C4-2B (cell line): ENCODE data around the gene C2orf74.

Experiments
- CTCF ChIP-seq: fragments of 450-650 bp; conservative IDR thresholded peaks from 2 replicates; pipeline ENCODE4 v1.5.1; 2017; ENCODE audit warnings: mild to moderate bottlenecking
- ZFX ChIP-seq: fragments of 450-650 bp; IDR thresholded peaks from 2 replicates; pipeline ENCODE4 v1.6.1; 2017

GRCh38 chr2:61149074-61149473 lies 12.9 kb upstream of the C2orf74 start:
- TF ChIP-seq CTCF (no peak), ZFX (no peak)
